ENCODE data around the gene SERPINA3.
"Not testable (repeated sequence)": the region's sequence is repeated elsewhere in the genome, so short reads cannot be mapped to it uniquely, and the experiment has no call there.

SERPINA3 gene

DNA sequence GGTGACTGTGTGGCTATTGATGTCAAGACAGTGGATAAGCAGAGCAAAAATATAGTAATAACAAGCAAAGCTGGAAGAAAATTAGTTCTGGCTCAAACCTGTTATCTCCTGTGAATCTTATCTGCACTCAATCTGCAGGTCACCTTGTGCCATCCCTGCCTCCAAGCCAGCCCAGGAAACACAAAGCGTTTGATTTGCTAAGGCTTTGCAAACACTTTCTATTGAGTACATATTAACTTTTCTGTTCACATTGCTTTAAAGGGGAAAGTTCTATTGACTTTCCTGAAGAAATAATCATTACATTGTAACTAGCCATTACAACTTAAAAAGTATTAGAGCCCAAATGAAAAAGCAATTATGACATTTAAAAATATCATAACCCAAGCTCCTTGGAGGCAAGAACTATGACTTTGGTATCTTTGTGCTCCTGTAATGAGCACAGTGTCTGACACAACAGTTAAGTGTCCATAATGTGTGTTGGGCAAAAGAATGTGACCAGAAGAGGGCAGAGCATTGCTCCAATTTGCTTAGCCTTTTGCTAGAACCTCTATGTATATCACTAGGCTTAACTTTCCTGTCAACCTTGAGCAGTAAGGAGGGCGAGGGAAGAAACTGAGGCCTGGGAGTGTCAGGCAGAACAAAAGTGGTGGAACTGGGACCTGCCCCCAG, 24.7 kb downstream of the SERPINA3 start:
- no peak for DNase-seq

DNA sequence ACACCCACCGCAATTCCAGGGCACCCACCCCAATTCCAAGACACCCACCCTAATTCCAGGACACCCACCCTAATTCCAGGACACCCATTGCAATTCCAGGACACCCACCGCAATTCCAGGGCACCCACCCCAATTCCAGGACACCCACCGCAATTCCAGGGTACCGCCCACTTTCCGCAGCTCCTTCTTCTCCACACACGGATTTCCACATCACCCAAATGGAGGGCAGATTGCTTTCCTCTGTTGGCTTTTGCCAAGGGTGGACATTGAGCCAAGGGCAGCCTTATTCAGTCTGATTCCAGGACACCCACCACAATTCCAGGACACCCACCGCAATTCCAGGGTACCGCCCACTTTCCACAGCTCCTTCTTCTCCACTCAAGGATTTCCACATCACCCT, 25.6 kb downstream of the SERPINA3 start:
- DNase-seq = not testable (repeated sequence)

DNA sequence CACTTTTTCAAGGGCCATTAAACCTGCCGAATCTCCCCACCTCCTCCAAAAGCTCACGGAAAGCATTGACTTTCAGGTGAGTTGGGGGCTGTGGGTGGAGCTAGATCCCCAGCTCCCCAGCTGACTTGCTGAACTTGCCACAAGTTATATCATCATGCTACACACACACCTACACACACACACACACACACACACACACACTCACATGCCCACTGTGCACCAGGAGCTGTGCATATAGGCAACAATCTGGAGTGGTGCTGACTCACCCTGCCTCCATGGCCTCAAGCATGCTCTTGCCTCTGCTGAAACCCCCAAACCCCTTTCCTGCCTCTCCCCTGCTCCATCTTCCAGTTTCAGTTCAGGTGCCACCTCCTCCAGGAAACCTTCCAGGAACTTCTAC, 26.1 kb downstream of the SERPINA3 start:
- DNase-seq = no peak

DNA sequence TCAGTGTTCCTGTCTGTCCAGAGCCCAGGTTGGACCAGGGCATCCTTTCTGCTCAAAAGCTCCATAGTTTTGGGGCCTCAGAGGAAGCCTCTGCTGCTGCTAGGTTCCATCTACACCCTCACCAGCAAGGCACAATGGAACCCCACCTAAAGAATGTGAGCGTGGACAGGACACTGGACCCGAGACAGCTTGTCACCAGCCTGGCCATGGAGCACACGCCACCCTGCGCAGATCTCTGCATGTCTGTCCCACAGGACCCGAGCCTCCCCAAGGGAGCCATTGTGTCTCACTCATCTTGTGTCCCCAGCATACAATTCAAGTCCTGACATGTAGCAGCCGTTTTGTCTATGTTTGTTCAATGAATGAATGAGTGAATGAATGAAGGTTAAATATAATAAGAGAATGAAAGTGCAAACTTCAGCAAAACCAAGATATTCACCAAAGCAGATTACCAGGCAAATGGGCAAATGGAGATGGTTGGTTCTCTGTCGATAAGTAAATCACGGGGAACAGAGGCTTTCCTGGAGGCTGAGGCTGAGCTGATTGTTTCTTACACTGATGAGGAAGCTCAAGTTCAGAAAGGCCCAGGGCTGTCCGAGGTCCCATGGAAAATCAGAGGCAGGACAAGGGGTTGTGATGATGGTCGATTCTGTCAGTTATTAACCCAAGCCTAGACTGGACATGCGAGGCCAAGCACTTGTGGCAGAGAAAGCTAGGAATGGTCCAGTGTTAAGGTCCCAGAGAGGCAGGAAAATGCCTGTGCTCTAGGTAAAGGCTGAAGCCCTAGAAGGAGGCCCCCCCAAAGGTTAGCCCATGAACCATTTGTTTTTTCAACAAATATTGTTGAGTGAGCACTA, 27.0 kb downstream of the SERPINA3 start:
- no peak for DNase-seq

DNA sequence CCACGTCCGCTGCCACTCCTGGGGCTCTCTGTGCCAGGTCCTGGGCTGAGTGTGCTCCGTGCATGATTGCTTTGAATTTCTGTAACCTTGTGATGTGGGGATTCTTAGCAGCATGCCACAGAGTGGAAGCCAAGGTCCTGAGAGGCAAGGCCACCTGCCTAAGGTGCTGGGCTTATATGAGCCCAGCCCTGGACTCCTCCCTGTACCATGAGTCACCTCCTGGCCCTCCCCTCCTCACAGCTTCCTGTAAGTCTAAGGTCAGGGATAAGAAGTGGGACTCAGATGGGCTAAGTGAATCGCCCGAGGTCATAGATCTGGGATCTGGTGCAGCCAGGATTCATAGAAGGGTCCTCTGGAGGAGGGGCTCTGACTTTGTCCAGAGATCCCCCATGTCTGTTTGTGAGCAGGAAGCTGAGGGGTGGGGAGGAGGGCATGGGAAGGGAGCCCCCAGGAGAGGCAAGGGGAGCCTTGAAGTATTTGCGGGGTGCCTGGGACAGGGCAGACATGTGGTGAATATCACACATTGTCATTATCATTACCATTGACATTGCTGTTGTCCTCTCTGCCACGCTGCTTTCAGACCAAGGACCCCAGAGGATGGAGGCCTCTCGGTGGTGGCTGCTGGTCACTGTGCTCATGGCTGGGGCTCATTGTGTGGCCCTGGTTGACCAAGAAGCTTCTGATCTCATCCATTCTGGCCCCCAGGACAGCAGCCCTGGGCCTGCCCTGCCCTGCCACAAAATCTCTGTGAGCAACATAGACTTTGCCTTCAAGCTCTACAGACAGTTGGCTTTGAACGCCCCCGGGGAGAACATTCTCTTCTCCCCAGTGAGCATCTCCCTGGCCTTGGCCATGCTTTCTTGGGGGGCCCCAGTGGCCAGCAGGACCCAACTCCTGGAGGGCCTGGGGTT, 28.8 kb downstream of the SERPINA3 start:
- no peak for DNase-seq

DNA sequence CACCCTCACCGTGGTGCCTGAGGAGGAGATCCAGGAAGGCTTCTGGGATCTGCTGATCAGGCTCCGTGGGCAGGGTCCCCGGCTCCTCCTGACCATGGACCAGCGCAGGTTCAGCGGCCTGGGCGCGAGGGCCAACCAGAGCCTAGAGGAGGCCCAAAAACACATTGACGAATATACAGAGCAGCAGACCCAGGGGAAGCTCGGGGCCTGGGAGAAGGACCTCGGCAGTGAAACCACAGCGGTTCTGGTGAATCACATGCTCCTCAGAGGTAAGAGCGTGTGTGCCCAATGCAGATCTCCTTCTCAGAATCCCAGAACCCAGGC, 29.4 kb downstream of the SERPINA3 start:
- DNase-seq = no peak

DNA sequence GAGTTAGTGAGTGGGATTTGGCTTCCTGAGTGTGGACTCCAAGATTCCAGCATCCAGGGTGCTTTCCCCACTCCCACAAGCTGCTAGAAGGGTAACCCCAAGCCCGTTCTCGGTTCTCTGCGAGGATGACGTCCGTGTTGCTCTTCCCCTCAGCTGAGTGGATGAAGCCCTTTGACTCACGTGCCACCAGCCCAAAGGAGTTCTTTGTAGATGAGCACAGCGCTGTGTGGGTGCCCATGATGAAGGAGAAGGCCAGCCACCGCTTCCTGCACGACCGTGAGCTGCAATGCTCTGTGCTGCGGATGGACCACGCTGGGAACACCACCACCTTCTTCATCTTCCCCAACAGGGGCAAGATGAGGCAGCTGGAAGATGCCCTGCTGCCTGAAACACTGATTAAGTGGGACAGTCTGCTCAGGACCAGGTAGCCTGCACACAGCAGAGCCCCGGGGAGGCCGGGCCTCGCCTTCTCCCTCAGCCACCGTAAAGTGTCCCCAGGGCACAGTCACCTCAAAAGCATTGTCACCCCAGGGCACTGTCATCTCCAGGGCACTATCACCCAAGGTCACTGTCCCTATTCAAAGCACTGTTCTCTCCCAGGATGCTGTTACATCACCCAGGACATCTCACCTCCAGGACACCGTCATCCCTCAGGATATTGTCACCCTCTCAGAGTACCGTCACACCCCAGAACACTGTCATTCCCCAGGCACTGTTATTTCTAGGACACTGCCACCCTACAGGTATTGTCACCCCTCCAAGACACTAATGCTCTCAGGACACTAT, 31.3 kb downstream of the SERPINA3 start:
- no peak for DNase-seq

DNA sequence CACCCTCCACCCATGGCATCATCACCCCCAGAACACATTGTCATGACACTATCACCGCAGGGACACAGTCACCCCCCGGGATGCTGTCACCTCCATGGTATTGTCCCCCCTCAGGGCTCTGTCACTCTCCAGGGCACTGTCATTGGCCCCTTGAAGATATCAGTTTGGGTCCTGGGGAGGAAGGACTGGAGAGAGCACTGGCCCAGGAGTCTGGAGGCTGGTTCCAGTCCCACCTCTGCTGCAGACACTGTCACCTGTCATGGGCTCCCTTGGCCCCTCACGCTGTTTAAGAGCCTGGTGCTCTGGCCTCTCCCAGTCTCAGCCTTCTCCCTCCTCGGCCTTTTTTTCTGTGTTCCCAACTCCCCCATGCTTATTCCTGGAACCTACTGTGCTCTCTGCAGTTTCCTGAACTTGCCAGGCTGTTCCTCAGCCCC, 31.9 kb downstream of the SERPINA3 start:
- no peak for DNase-seq

DNA sequence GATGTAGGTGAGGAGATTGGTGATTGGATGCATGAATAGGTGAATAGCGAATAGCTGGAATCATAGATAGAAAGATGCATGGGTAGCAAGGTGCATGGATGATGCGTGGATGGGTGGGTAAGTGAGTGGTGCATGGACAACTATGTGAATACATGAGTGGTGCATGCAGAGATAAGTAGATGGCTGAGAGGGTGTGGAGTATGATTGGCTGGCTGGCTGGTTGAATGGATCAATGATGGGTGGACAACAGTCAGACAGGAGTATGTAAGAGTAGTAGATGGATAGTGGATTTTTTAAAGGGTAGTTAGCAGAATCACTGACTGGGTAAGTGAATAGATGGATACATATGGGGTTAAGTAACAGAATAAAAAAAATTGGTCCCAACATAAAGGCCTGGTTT, 33.9 kb downstream of the SERPINA3 start:
- DNase-seq = no peak

DNA sequence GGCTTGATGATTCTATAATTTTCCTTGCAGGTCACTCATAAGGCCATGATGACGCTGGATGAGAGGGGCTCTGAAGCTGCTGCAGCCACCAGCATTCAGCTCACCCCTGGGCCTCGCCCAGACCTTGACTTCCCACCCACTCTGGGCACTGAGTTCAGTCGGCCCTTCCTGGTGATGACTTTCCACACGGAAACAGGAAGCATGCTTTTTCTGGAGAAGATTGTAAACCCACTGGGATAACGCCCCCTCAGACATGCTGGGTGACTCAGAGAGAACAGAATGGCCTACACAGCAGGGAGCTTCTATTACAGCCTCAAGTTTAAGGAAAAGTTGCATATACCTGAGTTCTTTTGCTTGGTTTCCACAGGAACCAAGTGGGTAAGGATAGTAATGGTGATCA, 34.3 kb downstream of the SERPINA3 start:
- no peak for DNase-seq

DNA sequence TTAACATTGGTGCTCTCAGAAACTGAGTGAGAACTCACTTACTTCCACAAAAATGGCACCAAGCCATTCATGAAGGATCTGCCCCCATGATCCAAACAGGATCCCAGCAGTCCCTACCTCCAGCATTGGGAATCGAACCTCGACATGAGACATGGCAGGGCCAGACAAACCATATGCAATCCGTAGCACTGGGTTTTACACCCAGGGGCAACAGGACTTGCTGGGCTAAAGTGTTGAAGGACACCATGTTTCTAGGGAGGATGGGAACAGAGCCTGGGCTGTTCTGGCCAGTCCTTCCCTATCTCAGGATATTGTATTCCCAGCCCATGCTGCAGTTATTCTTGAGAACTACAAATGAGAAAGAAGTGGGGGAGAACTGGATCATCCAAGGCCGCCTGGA, 36.6 kb downstream of the SERPINA3 start:
- no peak for DNase-seq

DNA sequence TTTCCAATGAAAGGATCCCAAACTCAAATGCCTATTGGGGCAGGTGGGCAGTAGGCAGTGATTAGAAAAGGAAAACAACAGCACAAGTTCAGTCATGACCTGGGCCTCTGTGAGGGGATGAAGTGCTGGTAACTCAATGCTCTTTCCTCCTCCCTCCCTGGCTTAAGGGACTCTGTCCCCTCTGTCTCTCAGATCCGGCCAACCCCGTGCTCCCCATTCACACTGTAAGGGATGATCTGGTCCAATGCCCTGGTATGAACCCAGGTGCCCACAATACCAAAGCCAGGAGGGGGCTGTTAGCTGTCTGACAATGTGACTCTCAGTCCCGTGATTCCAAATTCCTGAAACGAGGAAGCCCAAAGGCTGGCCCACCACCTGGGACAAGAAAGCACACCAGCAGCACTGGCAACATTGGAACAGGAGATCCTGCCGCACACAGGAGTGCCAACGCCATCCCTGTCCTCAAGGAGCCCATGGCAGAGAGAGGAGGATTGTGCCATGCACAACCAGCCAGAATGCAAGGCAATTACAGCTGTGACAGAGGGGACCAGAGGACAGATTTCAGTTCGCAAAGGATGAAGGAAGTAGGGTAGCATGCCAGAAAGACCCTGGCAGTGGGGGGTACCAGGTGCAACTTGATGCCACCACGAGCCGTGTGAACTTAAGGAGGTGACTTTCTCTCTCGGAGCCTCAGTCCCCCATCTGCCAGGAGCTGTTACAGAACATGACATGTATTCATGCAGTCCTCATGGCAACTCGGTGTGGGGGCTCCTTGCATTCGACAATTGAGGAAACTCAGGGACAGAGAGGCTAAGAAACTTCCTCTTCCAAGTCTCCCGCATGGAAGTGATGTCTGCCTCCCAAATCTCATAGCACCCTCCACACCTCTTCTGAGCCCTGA, 37.6 kb downstream of the SERPINA3 start:
- no peak for DNase-seq

DNA sequence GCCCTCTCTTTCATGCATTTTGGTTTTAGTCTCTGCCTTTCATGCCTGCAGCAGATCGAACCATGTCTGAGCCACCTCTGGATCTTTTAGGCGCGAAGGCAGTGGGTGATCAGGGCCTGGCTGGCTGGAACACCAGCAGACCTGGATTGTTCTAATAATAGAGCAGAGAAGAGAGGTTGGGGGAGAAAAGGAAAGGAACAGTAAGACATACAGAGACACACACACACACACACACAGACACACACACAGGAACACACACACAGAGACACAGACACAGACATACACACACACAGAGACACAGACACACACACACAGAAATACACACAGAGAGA, 38.2 kb downstream of the SERPINA3 start:
- DNase-seq = no peak

DNA sequence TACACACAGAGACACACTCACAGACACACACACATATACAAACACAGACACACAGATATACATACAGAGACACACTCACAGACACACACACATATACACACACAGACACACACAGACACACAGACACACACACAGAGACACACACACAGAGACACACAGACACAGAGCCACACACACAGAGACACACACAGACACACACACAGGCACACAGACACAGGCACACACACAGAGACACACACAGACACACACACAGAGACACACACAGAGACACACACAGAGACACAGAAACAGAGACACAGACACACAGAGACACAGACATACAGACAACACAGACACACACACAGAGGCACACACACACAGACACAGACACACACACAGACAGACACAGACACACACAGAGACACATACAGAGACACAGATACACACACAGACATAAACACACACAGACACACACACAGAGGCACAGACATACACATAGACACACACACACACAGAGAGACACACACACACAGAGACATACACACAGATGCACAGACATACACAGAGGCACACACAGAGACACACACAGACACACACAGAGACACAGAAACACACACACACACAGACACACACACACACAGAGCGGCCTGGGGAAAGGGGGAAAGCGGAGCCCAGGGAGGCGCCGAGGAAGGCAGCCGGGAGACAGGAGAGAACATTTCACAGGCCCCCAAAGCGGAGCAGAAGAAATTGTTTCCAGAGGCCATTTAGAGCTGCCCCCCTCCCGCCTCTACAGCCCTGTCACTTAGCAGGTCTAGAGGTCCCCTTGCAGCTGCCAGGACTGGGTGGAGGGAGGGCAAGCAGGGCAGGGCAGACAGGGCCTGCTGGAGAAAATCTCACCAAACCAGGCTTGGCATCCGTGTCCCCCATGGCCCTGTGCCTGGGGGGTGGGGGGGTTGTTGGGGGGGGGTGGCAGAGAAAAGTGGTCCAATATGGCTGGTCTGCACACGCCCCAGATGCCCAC, 38.9 kb downstream of the SERPINA3 start:
- DNase-seq = no peak

DNA sequence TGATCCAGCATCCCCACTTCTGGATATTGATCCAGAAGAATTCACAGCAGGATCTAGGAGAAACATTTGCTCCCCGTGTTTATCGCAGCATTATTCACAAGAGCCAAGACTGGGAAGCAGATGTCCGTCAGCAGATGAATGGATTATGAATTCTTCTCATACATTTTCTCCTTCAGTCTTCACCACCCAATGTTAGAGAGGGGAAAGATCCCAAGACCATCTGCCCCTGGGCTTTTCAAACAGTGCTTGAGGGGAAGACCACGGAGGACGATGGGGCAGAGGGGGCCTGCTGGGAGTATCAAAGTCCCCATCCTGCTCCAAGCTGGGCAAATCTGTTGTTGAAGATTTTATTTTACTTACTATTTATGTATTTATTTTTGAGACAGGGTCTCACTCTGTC, 41.1 kb downstream of the SERPINA3 start:
- DNase-seq = no peak

DNA sequence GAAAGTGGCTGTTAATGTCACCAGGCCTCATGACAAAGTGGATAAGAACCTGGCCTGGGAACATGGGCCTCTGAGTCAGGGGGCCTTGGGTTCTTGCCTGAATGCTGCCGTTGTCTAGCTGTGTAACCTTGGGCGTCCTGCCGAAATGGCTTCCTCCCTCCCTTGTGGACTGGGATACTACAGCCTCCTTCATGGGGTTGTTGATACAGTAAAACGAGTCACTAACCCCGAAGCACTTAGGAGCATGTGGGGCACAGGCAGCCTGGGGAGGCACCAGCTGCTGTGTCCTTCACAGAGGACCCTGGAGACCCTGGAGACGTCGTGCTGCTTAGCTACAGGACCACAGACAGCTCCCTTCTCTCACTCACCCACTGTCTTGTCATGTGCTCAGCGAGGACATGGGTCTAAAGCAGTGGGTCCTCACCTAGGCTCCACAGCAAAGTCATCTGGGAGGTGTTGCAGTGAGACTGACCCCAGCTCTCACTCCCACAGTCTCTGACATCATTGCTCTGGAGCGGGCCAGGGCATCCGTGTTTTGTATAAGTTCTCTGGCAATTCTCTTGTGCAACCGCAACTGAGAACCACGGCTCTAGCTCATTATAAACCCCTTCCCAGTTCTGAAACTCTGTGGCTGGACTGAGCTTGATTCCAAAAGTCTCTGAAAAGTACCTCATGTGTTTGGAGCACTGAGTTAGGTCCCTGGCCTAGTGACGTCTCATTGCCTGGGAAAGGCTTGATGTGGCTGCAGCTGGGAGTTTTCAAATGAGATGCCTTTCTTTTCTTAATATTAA, 42.1 kb downstream of the SERPINA3 start:
- DNase-seq = no peak

DNA sequence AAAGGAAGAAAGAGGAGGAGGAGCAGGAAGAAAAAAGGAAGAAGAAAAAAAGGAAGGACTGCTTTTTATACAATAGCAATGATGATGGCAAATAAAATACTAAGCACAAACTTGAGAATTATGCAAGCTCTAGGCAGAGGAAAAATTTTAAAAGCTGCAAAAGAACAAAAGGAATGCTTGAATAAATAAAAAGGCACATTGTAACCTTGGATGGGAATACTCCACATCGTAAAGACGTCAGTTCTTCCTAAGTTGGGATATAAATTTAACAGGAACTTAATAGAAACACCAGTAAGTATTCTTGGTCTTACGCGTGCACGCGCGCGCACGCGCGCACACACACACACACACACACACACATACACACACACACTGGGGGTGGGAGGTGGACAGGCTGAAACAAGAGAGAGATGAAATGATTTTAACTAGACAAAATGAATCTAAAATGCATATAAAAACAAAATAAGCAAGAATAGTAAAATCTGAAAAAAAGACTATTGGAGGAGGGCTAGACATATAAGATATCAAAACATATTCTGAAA, 43.0 kb downstream of the SERPINA3 start:
- no peak for DNase-seq

DNA sequence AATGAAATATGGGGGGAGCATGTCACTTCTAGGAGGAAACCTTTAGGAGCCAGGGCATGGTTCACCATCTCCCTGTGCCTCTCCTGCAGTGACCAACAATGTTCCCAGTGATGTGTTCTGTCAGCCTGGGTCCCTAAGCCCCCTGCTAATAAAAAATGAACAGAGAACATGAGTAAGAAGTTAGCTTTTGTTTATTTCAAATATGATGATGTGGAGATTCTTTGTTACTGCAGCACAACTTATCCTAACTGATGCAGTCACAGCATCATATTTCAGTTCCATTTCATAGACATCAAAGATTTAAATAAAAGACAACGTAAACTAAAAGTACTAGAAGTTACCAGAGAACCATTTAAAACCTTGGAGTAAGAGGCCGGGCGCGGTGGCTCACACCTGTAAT, 43.9 kb downstream of the SERPINA3 start:
- DNase-seq = no peak

DNA sequence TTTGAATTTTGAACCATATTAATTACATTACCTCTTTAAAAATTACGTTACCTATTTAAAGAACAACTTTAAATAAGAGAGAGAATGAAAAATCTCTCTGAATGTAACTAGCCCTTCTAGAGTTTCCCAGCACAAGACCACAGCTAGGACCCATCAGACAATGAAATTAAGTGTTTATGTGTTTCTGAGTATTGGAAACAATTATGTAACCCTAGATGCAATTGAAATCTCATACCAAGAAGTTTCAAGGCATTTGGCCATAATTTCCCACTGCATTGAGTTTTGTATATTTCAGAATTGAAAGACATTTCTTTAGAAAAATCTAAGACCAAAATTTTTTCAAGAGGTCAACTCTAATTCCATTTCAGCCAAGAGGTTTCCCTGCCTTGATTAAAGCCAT, 47.1 kb downstream of the SERPINA3 start:
- no peak for DNase-seq
